Measurements from ENCODE around the gene CCDC12. TPM values are rescaled to one million over a fixed set of nuclear protein-coding genes. Genes with fewer than 3 reads are reported as not detected.
A peak's percentile ranks its signal among the peaks of the same experiment; 100 is the strongest.

Gene CCDC12
- total and polyA plus RNA-seq, 2 donors (not counting 1 experiment from before 2014, with no cell fraction given) = 84.0 to 97.3 TPM

GRCh38 chr3:46932455-46933225, 43.9 kb downstream of the CCDC12 start:
- Mint-ChIP-seq H3K9me3 (ENCODE audit: insufficient read depth) (peaks cover 3% of the 10 kb centered on the region), H3K27ac (peak overlapping the region; percentile 94), H3K27me3 (no peaks in the 10 kb centered on the region), H3K4me1 (peaks cover 83% of the 10 kb centered on the region), H3K4me3 (peak overlapping the region; percentile 76)
- H3K4me3 ChIP-seq (ENCODE audit: control extremely low read depth in 1 of 5, extremely low read depth in 1 of 5, insufficient read depth in 1 of 5, low read depth in 2 of 5, low read length in 4 of 5) = no peak overlapping the region
- intact Hi-C loops (cut with micrococcal nuclease) = no loop called here
- 51% methylated on average over 6 of the region's 7 CpGs for WGBS (ENCODE audit: insufficient coverage)
- peak overlapping the region; percentile 8 for H3K9ac ChIP-seq (ENCODE audit: low read length)
- H3K27me3 ChIP-seq (replicated peaks in 1 of 4; ENCODE audit: control extremely low read depth in 1 of 4, control insufficient read depth in 3 of 4, insufficient read depth in 4 of 4, low read length in 3 of 4) = no peaks in the 10 kb centered on the region
- H4K20me1 ChIP-seq (ENCODE audit: control insufficient read depth, insufficient read depth, low read length, poor library complexity, severe bottlenecking) = peaks cover 25% of the 10 kb centered on the region
- peaks cover 1 to 36% of the 10 kb centered on the region in 2 experiments for H3K36me3 ChIP-seq (replicated peaks in 1 of 2; ENCODE audit: control extremely low read depth in 1 of 2, control insufficient read depth in 1 of 2, extremely low read depth in 1 of 2, insufficient read depth in 2 of 2, low read length in 1 of 2)
- peaks cover 69 to 95% of the 10 kb centered on the region in 2 donors for H3K4me1 ChIP-seq (ENCODE audit: control insufficient read depth in 2 of 2, insufficient read depth in 2 of 2, low read length in 2 of 2)
- H3K4me2 ChIP-seq (replicated peaks; ENCODE audit: low read depth, low read length, poor library complexity, severe bottlenecking) = peak overlapping the region; percentile 68
- TF ChIP-seq EZH2 (IDR thresholded peaks at IDR 0.05; ENCODE audit: borderline replicate concordance, insufficient read depth, low read depth, low read length, poor library complexity, severe bottlenecking) (no peak), CTCF (IDR thresholded peaks at IDR 0.05) (no peak)
- DNase-seq (no peak), ATAC-seq (ENCODE audit: low read depth) (no peak)
- H3K79me2 ChIP-seq (ENCODE audit: control insufficient read depth, insufficient read depth, low read length) = peaks cover 81% of the 10 kb centered on the region
- ChIA-PET POLR2A (interaction anchor here (0.6 to 1.3 kb wide), 3 partner anchors 9 to 50 kb away, joined by 3 to 4 read pairs (median 3); no protein-coding TSS in a partner anchor), CTCF (interaction anchor here (1.1 to 13.6 kb wide), 4 partner anchors 11 to 62 kb away, joined by 3 to 146 read pairs (median 13); partner anchors contain the start of gene CCDC12)
- H2AFZ ChIP-seq (ENCODE audit: insufficient read depth, low read depth, low read length, poor library complexity, severe bottlenecking) = no peak overlapping the region
- H3K9me3 ChIP-seq (ENCODE audit: control extremely low read depth in 1 of 3, control insufficient read depth in 2 of 3, insufficient read depth in 1 of 3, low read length in 2 of 3) = peaks cover 2 to 9% (median 7%) of the 10 kb centered on the region in 3 donors
- peak overlapping the region; percentile 85 to 92 for H3K27ac ChIP-seq (ENCODE audit: low read length in 2 of 2)

Measured in B cell (primary cell).